GM10266 (cell line): Measurements from ENCODE around the gene CTU2.

Experiments
- DNase-seq: peaks from one replicate; pipeline ENCODE4 v3.0.0; 2012; ENCODE audit errors: extremely low spot score
- CTCF ChIP-seq: IDR thresholded peaks from 2 replicates; pipeline ENCODE4 v1.5.1; 2012; ENCODE audit warnings: mild to moderate bottlenecking, low read depth; ENCODE audit not compliant: control insufficient read depth, insufficient read depth; ENCODE audit errors: missing control alignments

CTU2 gene

DNA sequence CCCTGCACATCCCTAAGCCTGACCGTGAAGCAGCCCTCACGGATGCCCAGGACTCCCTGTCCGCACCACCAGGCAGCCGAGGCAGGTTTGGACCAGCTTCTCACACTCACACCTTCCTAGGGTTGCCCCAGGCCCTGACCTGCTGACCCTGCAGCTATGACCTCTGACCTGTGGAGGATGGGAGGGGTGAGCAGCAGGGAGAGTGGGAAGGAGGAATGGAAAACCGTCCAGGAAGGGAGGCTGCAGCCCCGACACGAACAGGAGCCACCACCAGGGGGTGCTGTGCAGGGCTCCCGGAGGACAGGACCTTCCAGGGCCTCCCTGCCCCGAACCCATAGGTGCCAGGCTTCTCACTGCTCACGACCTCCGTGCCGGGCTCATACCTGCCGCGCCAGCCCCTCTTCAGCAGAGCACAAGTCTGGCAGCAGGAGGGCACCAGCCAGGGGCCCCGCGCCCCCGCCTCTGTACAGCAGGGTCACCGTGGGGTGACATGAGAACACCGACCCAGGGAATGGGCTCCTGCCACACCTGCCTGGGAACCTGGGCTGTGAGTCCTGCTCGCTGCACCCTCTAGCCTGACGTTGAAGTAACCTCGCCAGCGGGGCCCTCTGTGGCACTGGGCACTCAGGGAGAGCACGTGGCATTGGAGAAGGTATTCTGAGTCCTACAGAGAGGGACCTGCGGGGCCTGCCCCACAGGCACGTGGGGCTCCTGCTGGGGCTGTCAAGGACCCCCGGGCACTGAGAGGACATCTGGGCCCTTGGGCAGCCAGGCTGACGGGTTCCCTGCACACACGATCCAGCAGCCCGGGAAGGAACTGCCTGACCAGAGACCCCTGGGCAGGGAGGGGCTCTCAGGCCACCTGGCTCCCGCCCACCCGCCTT, 37.6 kb downstream of the CTU2 start:
- DNase-seq: peak; percentile 85
- TF ChIP-seq CTCF: peak; percentile 66

DNA sequence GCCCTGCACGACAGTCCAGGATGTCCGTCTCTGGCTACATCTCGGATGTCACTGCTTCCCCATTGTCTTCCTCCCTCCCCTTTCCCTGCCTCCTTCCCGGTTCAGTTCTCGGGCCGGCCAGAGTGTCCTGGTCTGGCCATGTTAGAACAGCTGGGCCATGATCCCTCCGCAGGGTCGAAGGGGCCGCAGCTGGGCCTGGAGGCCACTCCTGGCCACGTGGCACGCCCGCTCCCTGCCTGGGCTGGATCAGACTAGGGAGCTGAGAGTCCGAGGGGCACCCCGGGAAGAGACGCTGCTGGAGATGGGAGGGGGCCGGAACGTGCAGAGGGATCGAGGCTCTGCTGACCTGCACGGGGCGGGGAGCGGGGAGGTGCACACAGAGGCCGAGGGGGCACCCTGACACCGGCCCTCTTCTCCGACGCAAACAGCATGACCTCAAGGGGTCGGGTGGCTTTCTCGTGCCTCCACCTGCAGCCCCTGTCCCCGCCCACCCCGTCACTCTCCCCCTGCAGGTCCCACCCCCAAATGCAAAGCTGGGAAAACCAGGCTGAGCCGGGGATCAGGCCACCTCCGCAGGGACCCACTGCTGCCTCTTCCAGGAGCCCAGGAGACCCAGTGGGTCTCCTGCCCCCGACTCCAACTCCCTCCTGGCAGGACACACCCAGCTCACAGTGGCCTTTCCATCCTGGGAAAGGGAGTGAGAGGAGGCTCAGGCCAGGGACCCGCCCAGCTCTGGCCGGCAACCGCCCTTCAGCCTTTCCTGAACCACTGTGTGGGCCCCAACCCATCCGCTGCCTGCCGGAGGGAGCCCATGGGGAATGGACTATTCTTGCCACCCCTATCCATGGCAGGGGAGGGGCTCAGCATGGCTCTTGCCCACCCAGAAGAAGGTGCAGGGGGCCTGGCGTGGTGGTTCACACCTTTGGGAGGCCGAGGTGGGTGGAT, 38.5 kb downstream of the CTU2 start:
- DNase-seq: no peak
- no peak for TF ChIP-seq CTCF

DNA sequence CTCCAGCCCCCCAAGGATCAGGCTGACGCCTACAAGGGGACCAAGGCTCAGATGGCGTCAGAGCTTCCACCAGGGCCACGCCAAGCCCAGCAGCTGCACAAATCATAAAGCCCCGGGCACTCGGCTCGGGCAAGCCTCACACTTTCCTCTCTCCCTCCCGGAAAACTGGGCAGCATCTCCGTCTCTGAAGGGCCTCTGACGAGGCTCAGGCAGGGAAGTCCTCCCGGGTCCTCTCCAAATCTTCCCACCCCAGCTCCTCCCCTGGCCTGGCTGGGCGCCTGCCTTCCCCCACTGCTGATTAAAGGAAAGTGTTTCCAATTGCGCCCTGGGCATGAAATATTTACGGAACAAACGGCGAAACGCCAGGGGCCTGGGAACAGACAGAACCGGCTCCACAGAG, 40.2 kb downstream of the CTU2 start:
- no peak for DNase-seq
- no peak for TF ChIP-seq CTCF

DNA sequence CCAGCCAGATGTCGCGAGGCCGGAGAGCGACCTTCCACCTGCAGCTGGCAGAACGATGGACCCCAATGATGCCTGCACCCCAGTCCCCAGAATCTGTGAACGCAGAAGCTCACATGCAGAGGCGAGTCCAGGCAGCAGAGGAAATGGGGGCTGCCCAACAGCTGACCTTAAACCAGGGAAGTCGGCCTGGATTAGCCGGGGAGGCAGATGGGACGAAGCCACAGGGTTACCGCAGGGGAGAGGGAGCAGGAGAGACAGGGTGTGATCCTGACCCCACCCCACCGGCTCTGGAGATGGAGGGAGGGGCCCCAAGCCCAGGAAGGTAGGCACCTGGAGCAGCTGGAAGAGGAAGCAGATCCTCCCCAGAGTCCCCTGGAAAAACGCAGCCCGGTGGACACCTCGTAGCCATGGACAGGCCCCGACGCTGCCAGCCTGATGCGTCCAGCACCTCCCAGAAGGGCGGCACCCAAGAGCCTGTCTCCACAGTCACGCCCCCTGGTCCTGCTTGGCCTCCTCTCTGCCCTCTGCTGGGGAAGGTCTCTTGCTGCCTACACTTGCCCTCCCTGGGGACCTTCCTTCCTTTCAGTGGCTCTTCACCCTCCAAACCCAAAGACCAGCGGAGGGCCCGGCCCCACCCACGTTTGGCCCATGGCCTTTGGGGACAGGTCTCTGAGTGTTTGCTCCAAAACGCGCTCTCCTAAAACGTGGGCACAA, 41.4 kb downstream of the CTU2 start:
- peak; percentile 47 for TF ChIP-seq CTCF
- DNase-seq: peak; percentile 83

DNA sequence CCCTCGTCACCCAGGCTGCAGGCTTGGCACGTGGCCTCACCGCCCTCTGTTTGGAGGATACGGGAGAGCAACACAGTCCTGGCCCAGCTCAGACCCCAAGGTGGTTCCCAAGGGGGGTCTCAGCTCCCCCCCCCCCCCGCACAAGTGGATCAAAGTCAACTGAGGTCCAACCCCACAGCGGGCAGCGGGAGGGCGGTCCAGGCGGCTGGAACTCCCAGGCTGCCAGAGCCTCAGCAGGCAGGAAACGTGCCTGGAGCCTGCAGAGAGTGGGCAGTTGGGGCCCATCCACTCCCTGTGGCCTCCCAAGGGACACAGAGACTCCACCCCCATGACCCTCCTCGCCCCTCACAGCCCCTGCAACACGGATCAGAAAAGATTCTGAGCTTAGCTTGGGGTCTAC, 42.1 kb downstream of the CTU2 start:
- no peak for TF ChIP-seq CTCF

DNA sequence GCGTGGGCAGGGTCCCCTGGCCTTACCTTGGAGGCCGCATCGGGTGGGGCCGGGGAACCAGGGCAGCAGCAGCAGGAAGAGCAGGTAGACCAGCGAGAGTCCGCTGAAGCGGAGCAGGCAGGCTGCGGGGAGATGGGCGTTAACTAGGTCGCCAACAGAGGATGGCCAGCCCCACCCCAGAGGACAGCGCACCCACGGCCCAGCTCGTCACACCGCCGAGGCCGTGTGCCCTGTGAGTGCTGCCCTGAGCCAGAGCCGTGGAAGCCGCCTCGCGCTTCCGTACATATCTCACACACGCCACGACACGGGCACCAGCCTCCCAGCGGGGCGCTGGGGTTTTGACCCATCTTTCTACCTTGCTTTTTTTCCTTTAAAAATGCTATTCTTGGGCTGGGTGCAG, 43.1 kb downstream of the CTU2 start:
- no peak for TF ChIP-seq CTCF
- DNase-seq: no peak

More for the DNA sequence above, 42.1 kb downstream of the CTU2 start:
- DNase-seq: no peak
